NCI-H1694 treated with DMSO at 0.1 percent for 48 hours (cell line): Measurements from ENCODE around the gene IFIT1B.
"Not testable (repeated sequence)": the region's sequence is repeated elsewhere in the genome, so short reads cannot be mapped to it uniquely, and the experiment has no call there.

Experiments
- DNase-seq: peaks from one replicate; lab custom pipeline; 2025; lab: John Stamatoyannopoulos, UW

IFIT1B gene, protein sequence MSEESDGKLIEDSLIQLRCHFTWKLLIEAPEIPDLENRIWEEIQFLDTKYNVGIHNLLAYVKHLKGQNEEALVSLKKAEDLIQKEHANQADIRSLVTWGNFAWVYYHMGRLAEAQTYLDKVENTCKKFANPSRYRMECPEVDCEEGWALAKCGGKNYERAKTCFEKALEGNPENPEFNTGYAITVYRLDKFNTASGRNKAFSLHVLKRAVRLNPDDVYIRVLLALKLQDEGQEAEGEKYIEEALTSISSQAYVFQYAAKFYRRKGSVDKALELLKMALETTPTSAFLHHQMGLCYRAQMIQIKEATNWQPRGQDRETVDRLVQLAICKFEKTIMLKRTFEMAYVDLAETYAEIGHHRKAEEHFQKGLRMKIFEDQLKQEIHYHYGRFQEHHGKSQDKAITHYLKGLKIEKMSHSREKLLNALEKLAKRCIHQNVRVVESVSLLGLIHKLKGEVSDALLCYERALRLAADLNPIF

DNA sequence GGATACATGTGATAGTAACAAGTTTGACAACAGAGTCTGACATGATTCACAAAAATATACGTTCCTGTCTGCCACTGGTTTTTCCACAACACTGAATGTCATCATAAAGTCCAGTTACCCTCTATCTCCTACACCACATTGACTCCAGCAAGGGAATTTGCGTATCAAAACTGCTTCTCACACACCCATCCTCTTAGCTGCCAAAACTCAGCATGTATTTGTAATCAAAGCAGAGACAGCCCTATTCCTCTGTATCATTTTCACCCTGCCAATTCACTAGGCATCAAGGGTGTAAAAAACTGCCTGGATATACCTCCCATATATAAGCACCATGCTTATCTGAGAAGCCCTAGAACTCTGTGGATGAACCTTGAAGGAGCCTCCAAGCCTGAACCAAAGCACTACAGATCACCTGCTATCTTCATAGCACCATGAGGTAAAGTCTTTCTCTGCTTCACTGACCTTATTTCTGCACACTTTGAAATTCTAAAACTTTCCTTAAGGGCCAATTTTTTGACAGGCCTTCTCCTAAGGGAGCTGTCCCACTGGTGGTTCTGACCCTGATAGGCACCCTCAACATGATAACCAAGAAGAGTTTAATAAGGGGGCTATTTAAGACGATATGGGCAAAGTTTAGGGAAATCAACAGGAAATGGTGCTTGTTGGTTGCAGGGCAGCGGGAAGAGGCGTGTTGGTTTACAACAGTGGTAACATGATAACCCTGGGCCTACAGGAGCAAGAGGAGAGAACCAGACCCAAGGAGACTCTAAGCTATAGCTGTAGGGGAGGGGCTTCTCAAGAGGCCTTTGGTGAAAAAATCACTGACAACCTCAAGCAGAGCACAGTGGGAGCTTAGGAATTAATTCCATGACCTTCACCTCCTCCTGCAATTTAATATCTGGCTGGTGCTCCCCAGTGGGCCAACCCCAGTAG is at the start of gene IFIT1B:
TSS of gene IFIT1B (plus strand) at position 352 of the 933 bp plus-strand sequence. CDS start at position 432, 80 bp downstream.
- no peak for DNase-seq

- DNase-seq, result no peak
Measured at GRCh38 chr10:89329151-89329550, 48.7 kb upstream of the IFIT1B start.

DNA sequence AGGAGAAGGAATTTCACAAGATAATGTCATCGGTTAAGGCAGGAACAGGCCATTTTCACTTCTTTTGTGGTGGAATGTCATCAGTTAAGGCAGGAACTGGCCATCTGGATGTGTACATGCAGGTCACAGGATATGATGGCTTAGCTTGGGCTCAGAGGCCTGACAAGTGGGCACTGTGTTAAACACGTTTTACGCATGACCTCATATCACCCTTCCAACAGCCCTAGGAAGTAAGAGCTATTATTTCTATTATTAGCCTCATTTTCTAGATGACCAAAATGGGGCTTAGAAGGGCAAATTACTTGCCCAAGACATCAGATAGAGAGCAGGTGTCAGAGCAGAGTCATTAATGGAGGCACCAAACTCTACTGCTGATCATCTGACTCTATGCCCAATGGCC is 47.8 kb upstream of the IFIT1B start:
- not testable (repeated sequence) for DNase-seq

DNA sequence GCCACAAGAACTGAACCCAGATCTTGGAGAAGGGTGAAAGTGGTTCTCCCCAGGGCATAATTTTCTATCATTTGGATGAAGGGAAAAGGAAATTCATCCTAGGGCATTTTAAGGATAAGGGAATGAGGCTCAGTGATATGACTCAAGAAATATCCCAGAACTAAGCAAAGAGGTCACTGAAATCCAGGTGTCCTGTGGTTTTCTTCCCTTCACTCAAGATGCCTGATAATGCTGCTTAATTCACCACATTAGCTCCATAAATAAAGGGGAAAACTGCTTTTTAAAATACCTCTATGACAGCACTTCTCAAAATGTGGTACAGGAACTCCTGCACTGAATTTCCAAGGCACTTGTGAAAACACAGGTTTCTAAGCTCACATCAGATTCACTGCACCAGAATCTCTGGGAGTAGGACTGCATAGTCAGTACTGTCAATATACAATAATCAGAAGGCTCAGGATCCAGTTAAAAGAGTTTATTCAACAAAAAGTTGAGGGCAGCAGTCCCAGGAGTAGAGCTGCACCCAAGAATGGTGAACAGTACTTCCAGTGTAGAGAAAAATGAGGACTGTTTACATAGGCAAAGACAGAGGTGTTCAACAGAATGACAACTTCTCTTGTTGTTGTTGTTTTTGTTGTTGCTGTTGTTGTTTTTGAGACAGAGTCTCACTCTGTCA is 47.2 kb upstream of the IFIT1B start:
- no peak for DNase-seq

DNA sequence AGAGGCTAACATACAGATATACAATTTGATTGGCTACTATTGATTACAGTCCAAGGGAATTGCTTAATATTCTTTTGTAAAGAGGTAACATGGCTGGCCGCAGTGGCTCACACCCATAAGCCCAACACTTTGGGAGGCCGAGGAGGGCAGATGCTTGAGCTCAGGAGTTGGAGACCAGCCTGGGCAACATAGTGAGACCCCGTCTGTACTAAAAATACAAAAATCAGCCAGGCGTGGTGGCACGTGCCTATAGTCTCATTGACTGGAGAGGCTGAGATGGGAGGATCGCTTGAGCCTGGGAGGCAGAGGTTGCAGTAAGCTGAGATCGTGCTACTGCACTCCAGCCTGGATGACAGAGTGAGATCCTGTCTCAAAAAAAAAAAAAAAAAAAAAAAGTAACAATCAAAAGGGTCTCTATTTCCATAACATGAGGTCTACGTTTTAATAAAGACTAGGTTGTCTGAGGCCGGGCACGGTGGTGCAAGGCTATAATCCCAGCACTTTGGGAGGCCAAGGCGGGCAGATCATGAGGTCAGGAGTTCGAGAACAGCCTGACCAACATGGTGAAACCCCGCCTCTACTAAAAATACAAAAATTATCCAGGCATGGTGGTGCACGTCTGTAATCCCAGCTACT is 46.3 kb upstream of the IFIT1B start:
- DNase-seq, result not testable (repeated sequence)

- no peak for DNase-seq
Measured at GRCh38 chr10:89332123-89332633, 45.7 kb upstream of the IFIT1B start.

- no peak for DNase-seq
Measured at GRCh38 chr10:89335226-89335625, 42.6 kb upstream of the IFIT1B start.

DNA sequence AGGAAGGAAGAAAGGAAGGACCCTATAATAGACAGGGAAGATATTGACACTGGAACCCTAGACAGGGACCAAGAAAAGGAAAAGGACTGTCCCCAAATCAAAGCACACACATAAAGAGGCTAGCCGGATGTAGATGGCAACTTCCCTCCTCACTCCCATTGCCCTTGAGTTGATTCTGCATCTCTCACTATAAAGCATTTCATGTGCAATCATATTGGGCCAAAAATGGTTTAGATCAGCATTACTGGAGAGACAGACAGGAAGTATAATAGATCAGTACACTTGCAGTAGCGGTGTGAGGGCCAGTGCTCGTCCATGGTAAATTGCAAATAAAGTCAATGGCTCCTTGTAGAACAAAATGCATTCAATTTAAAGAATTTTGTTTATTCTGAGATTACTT is 41.6 kb upstream of the IFIT1B start:
- no peak for DNase-seq

DNA sequence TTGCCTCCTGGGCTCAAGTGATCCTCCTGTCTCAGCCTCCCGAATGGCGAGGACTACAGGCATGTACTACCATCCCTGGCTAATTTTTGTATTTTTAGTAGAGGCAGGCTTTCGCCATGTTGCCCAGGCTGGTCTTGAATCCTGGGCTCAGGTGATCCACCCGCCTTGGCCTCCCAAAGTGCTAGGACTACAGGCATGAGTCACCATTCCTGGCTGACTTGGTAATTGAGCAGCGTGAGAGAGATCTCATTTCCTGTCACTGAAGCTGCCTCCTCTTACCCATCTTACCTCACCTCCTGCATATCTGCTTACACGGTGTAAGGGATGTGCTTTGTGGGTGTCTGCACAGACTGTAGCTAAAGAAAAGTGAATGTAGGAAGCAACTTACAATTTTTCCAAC is 40.4 kb upstream of the IFIT1B start:
- DNase-seq, result no peak

- DNase-seq, result no peak
Measured at GRCh38 chr10:89338713-89339112, 39.1 kb upstream of the IFIT1B start.

GRCh38 chr10:89339875-89340274 is 38.0 kb upstream of the IFIT1B start:
- DNase-seq, result no peak

DNA sequence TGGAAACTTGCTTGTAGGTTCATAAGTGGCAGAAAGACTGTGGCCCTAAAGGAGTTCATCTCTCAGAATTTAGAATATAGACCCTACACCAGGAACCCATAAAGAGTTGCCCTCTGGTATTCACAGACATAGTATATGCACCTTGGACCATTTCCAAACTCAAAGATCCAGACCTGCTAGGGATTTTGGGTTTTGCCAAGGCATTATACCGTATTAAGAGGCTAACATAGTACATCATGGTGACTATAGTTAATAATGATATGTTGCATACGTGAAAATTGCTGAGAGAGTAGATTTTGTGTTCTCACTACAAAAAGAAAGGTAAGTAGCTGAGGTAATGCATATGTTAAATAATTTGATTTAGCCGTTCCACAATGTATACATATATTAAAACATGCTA is 36.2 kb upstream of the IFIT1B start:
- no peak for DNase-seq

DNA sequence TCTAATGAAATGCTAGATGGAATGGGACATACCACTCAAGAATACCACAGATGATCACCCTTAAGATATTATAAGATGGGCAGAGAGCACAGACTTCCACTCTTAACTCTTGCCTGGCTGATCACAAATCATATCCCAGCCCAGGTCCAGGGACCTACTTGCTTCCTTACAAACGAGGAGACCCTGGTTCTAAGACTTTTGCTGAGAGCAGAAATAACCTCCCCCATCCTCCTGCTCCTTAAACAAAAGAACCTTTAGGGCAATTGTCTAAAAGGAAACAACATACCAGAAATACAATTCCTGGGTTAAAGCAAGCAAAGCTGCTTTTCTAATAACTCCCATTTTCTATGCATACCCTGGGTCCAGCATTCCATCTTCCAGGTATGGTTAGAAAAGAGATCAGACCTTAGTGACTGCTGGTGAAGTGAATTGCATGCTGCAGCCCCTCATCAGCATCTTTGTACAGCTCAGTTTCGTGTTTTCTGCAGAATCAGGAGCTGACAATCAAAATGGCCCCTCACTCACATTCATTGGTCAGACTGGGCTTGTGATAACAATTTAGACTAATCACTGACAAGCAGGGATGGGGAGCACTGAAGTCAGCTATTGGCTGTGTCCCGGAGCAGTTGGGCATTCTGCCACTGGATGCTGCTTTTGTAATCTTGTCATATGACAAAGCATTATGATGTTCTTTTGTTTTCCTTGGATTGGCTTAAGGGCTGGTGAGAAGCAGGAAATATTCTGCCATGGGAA is 35.5 kb upstream of the IFIT1B start:
- no peak for DNase-seq

DNA sequence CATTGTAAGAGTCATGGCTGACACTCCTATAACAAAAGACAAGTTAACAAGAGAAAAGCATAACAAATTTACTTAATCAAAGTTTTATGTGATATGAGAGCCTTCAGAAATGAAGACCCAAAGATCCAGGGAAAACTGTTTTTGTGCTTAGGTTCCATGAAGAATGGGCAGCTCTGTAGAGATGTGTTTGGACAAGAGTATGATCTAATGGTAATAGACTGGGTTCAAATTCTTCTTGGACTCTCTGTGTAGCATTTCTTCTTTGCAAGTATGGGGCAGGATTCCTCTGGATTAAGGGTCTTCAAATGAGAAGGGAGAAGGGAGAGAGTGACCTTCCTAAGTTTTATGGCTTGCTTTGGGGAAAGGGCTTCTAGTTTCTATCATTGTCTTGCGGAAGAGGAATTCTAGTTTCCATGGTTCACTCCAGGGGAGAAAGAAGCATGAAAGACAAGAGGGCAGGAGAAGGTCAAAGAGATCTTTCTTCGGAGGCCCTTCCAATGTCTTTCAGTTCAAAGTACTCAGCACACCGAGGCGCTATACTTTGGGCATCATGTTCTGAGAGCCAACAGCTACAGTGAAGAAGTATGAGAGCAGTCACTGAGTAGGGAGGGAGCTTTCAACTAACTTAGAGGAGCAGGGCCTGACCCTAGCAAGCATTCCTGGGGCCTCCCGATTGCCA is 34.6 kb upstream of the IFIT1B start:
- DNase-seq, result no peak

- DNase-seq, result no peak
Measured at GRCh38 chr10:89344156-89344555, 33.7 kb upstream of the IFIT1B start.

GRCh38 chr10:89345367-89346000 is 32.4 kb upstream of the IFIT1B start:
- no peak for DNase-seq

- no peak for DNase-seq
Measured at GRCh38 chr10:89346405-89347254, 31.2 kb upstream of the IFIT1B start.

GRCh38 chr10:89347701-89348457 is 30.0 kb upstream of the IFIT1B start:
- DNase-seq, result no peak
